ENCODE data around the gene POLD4. TPM values are rescaled to one million over a fixed set of nuclear protein-coding genes. Genes with fewer than 3 reads are reported as not detected.
A peak's percentile ranks its signal among the peaks of the same experiment; 100 is the strongest.

POLD4 gene
- total and polyA plus RNA-seq, 2 of the 13 experiments (the other 11 are each of a cell fraction or from before 2014, with no cell fraction given) = 10.5 to 27.4 TPM

- TF ChIP-seq HNF1A (IDR thresholded peaks at IDR 0.05; ENCODE audit: low read depth) = no peak
- no peak for TF ChIP-seq HNF1A (CRISPR knock-in tag; IDR thresholded peaks at IDR 0.05; ENCODE audit: borderline replicate concordance)
- TF ChIP-seq ZFX (CRISPR knock-in tag; IDR thresholded peaks at IDR 0.05; ENCODE audit: low read depth) = peak; percentile 69; the same call in 1 of the 2 replicates
- no peak for TF ChIP-seq ZNF138 (CRISPR knock-in tag; IDR thresholded peaks at IDR 0.05; ENCODE audit: low read depth)
- no peak for TF ChIP-seq ZNF543 (CRISPR knock-in tag; IDR thresholded peaks at IDR 0.05)
- peak; percentile 80; the same call in 1 of the 2 replicates for TF ChIP-seq ZNF740 (CRISPR knock-in tag; IDR thresholded peaks at IDR 0.05)
- no peak for TF ChIP-seq ZXDC (CRISPR knock-in tag; IDR thresholded peaks at IDR 0.05)
- TF ChIP-seq NCOA2 (CRISPR knock-in tag; IDR thresholded peaks at IDR 0.05) = no peak
- TF ChIP-seq AHDC1 (CRISPR knock-in tag; IDR thresholded peaks at IDR 0.05; ENCODE audit: borderline replicate concordance) = no peak
- TF ChIP-seq FOXC1 (CRISPR knock-in tag; IDR thresholded peaks at IDR 0.05; ENCODE audit: borderline replicate concordance) = no peak
- peak; percentile 57 for TF ChIP-seq SMAD3 (CRISPR knock-in tag; IDR thresholded peaks at IDR 0.05)
- no peak for TF ChIP-seq GPN1 (CRISPR knock-in tag; IDR thresholded peaks at IDR 0.05; ENCODE audit: borderline replicate concordance)
- no peak for TF ChIP-seq NR1H2 (CRISPR knock-in tag; IDR thresholded peaks at IDR 0.05; ENCODE audit: borderline replicate concordance, low read depth)
- no peak for TF ChIP-seq ETV6 (CRISPR knock-in tag; conservative IDR thresholded peaks at IDR 0.05)
- no peak for TF ChIP-seq ZNF841 (CRISPR knock-in tag; IDR thresholded peaks at IDR 0.05; ENCODE audit: borderline replicate concordance)
- peak; percentile 55 for TF ChIP-seq SALL1 (CRISPR knock-in tag; IDR thresholded peaks at IDR 0.05)
Observed at GRCh38 chr11:67353317-67354074, at the start of gene POLD4 (continued).
